GM12892 (cell line): ENCODE data around the gene WNT1.

Experiments
- POLR2A ChIP-seq: IDR thresholded peaks from 2 replicates; pipeline ENCODE4 v1.6.1; 2011; ENCODE audit warnings: low read depth, low read length, control low read depth
- POLR2AphosphoS5 ChIP-seq: IDR thresholded peaks from 2 replicates; pipeline ENCODE4 v1.6.1; 2011; ENCODE audit warnings: low read depth, low read length, control low read depth
- TAF1 ChIP-seq: IDR thresholded peaks from 2 replicates; pipeline ENCODE4 v1.6.1; 2011; ENCODE audit warnings: low read depth, mild to moderate bottlenecking, control low read depth, low read length, borderline replicate concordance

GRCh38 chr12:48996794-48997718 lies 18.9 kb downstream of the WNT1 start:
- TF ChIP-seq POLR2AphosphoS5 (no peak), POLR2A (no peak), TAF1 (no peak)
